Measurements from ENCODE around the gene HNF1B. TPM values are rescaled to one million over a fixed set of nuclear protein-coding genes. Genes with fewer than 3 reads are reported as not detected.

The HNF1B gene
- polyA plus RNA-seq, 1 of the 3 experiments (the other 2 are of a cell fraction), result not detected

DNA sequence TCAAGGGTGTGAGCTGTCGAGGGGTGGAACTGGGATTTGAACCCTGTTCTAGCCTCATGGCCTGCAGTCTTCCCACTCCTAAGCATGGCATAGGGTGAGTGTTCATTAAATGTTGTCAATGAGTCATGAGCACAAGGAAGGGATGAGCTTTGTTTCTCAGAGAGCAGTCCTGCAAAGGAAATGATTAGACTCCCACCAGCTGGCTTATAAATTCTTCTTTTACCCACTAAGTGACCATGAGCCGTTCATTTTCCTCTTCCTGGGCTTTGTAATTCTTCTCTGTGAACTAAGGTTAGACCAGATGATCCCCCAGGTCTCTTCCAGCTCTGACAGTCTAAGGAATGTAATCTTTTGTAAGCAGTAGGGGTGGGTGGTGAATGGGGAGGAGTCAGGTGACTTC is 47.9 kb upstream of the HNF1B start:
- no peaks in the 10 kb centered on the region for H3K9me2 ChIP-seq
- peak overlapping the region in 1 of 2 experiments; percentile 21; a peak in 1 of 4 replicates for H3K27ac ChIP-seq (ENCODE audit: low read depth in 2 of 2, low read length in 1 of 2)
- no peak for TF ChIP-seq RFX5 (IDR thresholded peaks at IDR 0.05; ENCODE audit: low read length)
- peak; percentile 30; the same call in 1 of the 2 replicates for TF ChIP-seq FOSL2 (IDR thresholded peaks at IDR 0.05; ENCODE audit: borderline replicate concordance, low read depth)
- H2AFZ ChIP-seq (ENCODE audit: low read depth), result no peak overlapping the region; the same call in 1 of the 2 replicates
- CTCF ChIA-PET, result interaction anchor here (1.3 to 1.8 kb wide), 3 partner anchors 9 to 23 kb away, joined by 3 to 10 read pairs (median 4); no protein-coding TSS in a partner anchor
- WGBS (ENCODE audit: low lambda C conversion rate), result 34% methylated on average over 2 of the region's 2 CpGs
- no peaks in the 10 kb centered on the region for H4K20me1 ChIP-seq (ENCODE audit: insufficient read depth)
- no peak overlapping the region for H3K4me2 ChIP-seq
- no peaks in the 10 kb centered on the region for H3K79me2 ChIP-seq (ENCODE audit: insufficient read depth)
- H3K36me3 ChIP-seq (replicated peaks in 1 of 2; ENCODE audit: control insufficient read depth in 1 of 2, insufficient read depth in 2 of 2, low read length in 1 of 2), result no peaks in the 10 kb centered on the region
- H3K27me3 ChIP-seq (ENCODE audit: insufficient read depth), result no peaks in the 10 kb centered on the region
- no peak overlapping the region for H3K4me3 ChIP-seq (ENCODE audit: low read depth in 2 of 2, low read length in 1 of 2)
- no peak overlapping the region for H3K9ac ChIP-seq
- no peak for DNase-seq
- POLR2A ChIA-PET, result no interaction called here
- no peaks in the 10 kb centered on the region for H3K9me3 ChIP-seq
- no peaks in the 10 kb centered on the region for H3F3A ChIP-seq (replicated peaks; ENCODE audit: insufficient read depth)
- no peaks in the 10 kb centered on the region for H3K4me1 ChIP-seq (ENCODE audit: control insufficient read depth in 1 of 2, insufficient read depth in 2 of 2, low read depth in 1 of 2, low read length in 1 of 2)

DNA sequence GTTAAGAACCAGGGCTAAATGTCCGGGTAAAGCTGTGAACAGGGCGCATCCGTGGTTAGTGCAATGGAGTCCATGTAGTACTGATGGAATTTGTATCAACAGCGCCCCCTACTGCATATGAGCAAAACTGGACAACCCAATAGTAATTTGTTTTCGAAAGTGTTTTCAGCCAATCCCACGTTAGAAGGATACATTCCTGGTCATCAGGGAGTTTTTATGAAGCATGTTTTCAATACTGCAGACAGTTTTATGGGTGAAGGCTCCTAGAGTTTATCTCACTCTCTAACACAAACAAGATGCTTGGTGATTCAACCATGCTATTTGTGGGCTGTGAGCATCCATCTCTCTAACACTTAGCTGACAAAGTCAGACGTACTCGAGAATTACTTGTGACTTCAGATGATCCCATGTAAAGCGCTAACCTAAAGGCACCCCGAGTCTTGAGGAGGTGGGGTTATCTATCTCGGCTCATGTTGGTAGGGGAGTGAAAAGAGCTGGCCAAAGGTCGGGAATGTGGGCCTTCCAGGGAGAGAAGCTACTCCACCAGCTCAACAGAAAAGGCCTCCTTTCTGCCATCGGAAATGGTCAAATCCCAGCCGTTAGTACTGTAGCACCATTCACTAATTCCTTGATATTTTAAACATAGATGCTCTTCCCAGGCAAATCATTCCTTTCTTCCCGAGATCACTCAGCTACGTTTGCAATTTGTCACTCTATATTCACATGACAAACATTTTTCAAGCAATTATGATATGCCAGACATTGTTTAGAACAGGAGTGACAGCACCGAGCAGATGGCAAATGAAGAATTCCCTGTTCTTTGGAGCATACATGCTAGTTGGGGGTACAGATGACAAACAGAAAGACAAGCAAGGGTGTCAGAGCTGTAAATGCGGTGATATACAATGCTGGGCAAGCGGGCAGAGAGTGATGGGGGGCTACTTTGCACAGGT is 46.9 kb upstream of the HNF1B start:
- Histone ChIP-seq H3K4me3 (ENCODE audit: low read depth in 2 of 2, low read length in 1 of 2) (no peak overlapping the region), H3K9ac (no peak overlapping the region), H3K27ac (ENCODE audit: low read depth in 2 of 2, low read length in 1 of 2) (no peak overlapping the region), H2AFZ (ENCODE audit: low read depth) (no peak overlapping the region), H3K27me3 (ENCODE audit: insufficient read depth) (no peaks in the 10 kb centered on the region), H3K36me3 (replicated peaks in 1 of 2; ENCODE audit: control insufficient read depth in 1 of 2, insufficient read depth in 2 of 2, low read length in 1 of 2) (no peaks in the 10 kb centered on the region), H3K9me3 (no peaks in the 10 kb centered on the region), H3K4me2 (no peak overlapping the region), H3K79me2 (ENCODE audit: insufficient read depth) (no peaks in the 10 kb centered on the region), H3K9me2 (no peaks in the 10 kb centered on the region), H4K20me1 (ENCODE audit: insufficient read depth) (no peaks in the 10 kb centered on the region), H3F3A (replicated peaks; ENCODE audit: insufficient read depth) (no peaks in the 10 kb centered on the region), H3K4me1 (ENCODE audit: control insufficient read depth in 1 of 2, insufficient read depth in 2 of 2, low read depth in 1 of 2, low read length in 1 of 2) (peaks cover 0 to 6% of the 10 kb centered on the region in 2 experiments; a peak in 2 of 4 replicates)
- DNase-seq, result peak; percentile 19
- ChIA-PET POLR2A (no interaction called here), CTCF (interaction anchor here (0.7 to 1.8 kb wide), 7 partner anchors 10 to 418 kb away, joined by 3 to 10 read pairs (median 3); no protein-coding TSS in a partner anchor)
- no peak for TF ChIP-seq YY1 (IDR thresholded peaks at IDR 0.05; ENCODE audit: low read depth)
- no peak for TF ChIP-seq MEF2A (IDR thresholded peaks at IDR 0.05; ENCODE audit: borderline replicate concordance, low read depth)
- peak; percentile 42; the same call in 1 of the 2 replicates for TF ChIP-seq FOXM1 (IDR thresholded peaks at IDR 0.05; ENCODE audit: low read depth)
- peak; percentile 18; the same call in 1 of the 2 replicates for TF ChIP-seq RAD21 (IDR thresholded peaks at IDR 0.05; ENCODE audit: low read length)
- TF ChIP-seq, protein P1, sequence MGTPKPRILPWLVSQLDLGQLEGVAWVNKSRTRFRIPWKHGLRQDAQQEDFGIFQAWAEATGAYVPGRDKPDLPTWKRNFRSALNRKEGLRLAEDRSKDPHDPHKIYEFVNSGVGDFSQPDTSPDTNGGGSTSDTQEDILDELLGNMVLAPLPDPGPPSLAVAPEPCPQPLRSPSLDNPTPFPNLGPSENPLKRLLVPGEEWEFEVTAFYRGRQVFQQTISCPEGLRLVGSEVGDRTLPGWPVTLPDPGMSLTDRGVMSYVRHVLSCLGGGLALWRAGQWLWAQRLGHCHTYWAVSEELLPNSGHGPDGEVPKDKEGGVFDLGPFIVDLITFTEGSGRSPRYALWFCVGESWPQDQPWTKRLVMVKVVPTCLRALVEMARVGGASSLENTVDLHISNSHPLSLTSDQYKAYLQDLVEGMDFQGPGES (IDR thresholded peaks at IDR 0.05; ENCODE audit: low read depth, low read length), result no peak
- no peak for TF ChIP-seq RFX5 (IDR thresholded peaks at IDR 0.05; ENCODE audit: low read length)
- no peak for TF ChIP-seq TEAD4 (IDR thresholded peaks at IDR 0.05; ENCODE audit: borderline replicate concordance, insufficient read depth)
- TF ChIP-seq RXRA (IDR thresholded peaks at IDR 0.05; ENCODE audit: borderline replicate concordance, low read depth), result no peak
- TF ChIP-seq, protein P2, sequence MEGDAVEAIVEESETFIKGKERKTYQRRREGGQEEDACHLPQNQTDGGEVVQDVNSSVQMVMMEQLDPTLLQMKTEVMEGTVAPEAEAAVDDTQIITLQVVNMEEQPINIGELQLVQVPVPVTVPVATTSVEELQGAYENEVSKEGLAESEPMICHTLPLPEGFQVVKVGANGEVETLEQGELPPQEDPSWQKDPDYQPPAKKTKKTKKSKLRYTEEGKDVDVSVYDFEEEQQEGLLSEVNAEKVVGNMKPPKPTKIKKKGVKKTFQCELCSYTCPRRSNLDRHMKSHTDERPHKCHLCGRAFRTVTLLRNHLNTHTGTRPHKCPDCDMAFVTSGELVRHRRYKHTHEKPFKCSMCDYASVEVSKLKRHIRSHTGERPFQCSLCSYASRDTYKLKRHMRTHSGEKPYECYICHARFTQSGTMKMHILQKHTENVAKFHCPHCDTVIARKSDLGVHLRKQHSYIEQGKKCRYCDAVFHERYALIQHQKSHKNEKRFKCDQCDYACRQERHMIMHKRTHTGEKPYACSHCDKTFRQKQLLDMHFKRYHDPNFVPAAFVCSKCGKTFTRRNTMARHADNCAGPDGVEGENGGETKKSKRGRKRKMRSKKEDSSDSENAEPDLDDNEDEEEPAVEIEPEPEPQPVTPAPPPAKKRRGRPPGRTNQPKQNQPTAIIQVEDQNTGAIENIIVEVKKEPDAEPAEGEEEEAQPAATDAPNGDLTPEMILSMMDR (IDR thresholded peaks at IDR 0.05), result peak; percentile 66
- 53% methylated on average over 19 of the region's 19 CpGs for WGBS (ENCODE audit: low lambda C conversion rate)

All from SK-N-SH (cell line).